SU-DHL-6 (cell line): ENCODE measurements around the gene GLUD1.
"Not testable (repeated sequence)": the region's sequence is repeated elsewhere in the genome, so short reads cannot be mapped to it uniquely, and the experiment has no call there.

Experiments used
- CTCF ChIP-seq: fragments of 200-600 bp; sonication (generic); IDR thresholded peaks from one replicate; pipeline ENCODE4 v1.5.1; 2017; ENCODE audit warnings: antibody characterized with exemption, mild to moderate bottlenecking, low read length, moderate library complexity; ENCODE audit not compliant: insufficient read depth, poor library complexity, severe bottlenecking
- EZH2phosphoT487 ChIP-seq: fragments of 200-600 bp; sonication (generic), shearing (Covaris generic); conservative IDR thresholded peaks from 2 replicates; pipeline ENCODE4 v1.6.1; 2018; ENCODE audit warnings: mild to moderate bottlenecking, antibody characterized with exemption, low read length, moderate library complexity, mixed read lengths

GRCh38 chr10:87084291-87084782 lies 10.3 kb downstream of the GLUD1 start:
- not testable (repeated sequence) for TF ChIP-seq CTCF, EZH2phosphoT487
